Measurements from ENCODE around the gene NGLY1.

Gene NGLY1

DNA sequence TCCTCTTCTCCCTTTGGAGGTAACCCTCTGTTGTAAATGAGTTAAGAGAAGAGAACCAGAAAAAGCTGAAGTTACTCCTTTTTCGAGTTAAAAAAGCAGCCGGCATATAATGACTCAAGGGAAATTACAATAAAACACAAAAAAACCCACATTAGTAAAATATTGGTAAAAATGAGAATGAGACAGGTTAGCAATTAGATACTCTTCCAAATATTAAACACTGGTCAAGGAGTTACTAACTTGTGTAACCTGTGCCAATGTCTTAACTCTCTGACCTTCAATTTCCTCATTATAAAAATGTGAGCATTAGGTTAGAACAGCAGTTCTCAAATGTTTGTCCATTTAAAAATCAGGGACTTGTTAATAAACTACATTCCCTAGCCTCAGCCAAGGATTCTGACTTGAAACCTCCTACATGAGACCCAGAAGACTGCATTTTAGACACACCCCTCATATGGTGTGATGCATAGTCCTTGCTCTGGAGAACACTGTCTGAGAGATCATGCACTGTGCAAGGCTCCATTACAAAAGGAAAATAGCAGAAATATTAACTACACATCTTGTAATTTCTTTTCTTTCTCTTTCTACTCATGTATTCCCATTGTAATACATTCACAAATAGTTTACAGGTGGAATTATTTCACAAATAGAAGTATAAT, 75.8 kb downstream of the NGLY1 start:
- DNase-seq, result no peak

DNA sequence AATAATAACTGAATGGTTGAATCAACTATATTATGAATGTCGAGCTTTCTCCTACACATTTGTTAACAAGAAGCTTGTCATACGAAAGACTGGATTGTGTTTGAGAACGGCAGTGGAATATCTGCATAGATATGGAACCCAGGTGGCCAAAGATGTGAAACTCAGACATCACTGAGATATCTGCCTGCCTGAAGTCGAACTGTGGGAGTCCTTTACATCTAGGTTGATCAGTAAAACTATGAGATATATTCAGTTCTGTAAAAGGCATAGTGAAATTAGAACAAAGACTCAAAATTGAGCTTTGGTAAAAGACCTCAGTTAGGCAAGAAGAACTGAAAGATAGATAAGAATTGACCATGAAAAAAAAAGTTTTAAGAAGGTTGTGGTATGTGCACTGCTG, 77.0 kb downstream of the NGLY1 start:
- no peak for DNase-seq

DNA sequence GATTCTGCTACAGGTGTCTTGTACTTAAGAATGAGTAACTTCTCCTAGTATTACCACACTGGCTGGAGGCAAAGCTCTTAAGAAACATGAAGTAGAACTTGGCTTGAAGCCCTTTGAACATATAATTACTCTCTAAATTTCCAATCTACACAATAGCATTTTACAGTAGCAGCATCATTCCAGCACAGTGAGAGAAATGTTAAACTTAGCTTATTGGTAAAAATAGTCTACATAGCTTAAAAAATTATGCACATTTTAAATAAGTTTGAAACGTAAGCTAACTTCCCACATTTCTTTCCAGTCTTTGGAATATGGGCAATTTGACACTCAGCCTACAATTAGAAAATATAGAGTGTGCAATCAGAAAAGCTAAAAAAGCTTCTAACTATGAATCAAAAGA, 85.7 kb downstream of the NGLY1 start:
- no peak for DNase-seq

DNA sequence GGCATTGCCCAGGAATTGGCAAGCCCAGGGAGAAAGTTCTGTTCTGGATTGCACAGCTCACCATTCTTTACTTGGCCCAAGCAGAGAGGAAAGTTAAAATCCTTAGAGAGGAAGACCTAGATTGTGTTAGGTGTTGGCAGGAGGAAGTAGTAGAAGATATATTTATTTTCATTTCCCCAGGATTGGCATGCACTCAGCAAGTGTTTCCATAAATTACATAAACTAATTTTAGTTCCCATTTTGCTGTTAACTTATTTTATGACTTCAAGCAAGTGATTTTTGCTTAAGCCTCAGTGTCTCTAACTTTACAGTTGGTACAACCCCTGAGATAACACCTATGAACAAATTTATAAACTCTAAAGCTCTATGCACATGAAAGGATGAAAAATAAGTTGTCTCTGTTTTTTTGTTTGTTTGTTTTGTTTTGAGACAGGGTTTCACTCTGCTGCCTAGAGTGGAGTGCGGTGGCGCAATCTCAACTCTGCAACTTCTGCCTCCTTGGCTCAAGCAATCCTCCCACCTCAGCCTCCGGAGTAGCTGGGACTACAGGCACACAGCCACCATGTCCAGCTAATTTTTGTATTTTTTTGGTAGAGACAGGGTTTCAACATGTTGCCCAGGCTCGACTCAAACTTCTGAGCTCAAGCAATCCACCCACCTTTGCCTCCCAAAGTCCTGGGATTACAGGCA, 87.4 kb downstream of the NGLY1 start:
- no peak for DNase-seq

DNA sequence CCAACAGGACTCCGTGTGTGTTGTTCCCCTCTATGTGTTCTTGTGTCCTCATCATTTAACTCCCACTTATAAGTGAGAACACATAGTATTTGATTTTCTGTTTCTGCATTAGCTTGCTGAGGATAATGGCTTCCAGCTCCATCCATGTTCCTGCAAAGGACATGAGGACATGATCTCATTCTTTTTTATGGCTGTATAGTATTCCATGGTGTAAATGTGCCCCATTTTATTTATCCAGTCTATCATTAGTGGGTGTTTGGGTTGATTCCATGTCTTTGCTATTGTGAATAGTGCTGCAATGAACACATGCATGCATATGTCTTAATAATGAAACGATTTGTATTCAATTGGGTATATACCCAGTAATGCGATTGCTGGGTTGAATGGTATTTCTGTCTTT, 90.0 kb downstream of the NGLY1 start:
- DNase-seq, result no peak

DNA sequence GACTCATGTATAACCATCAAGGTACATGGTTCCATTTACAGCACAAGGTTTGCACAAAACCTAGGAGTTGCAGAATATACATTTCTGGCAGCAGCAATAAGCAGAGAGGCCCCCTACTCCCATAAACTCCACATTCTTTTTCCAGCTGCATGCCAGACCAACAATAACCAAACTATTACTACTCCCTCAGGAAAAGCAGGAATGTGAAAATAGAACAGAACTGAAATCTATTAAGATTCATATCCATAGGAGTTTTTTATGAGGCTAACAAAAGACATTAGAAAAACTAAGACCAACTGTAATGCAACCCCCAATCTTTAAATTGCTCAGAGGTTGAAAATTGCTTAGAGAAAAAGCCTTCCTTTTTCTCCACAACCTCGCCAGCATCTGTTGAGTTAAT, 90.9 kb downstream of the NGLY1 start:
- DNase-seq, result no peak

DNA sequence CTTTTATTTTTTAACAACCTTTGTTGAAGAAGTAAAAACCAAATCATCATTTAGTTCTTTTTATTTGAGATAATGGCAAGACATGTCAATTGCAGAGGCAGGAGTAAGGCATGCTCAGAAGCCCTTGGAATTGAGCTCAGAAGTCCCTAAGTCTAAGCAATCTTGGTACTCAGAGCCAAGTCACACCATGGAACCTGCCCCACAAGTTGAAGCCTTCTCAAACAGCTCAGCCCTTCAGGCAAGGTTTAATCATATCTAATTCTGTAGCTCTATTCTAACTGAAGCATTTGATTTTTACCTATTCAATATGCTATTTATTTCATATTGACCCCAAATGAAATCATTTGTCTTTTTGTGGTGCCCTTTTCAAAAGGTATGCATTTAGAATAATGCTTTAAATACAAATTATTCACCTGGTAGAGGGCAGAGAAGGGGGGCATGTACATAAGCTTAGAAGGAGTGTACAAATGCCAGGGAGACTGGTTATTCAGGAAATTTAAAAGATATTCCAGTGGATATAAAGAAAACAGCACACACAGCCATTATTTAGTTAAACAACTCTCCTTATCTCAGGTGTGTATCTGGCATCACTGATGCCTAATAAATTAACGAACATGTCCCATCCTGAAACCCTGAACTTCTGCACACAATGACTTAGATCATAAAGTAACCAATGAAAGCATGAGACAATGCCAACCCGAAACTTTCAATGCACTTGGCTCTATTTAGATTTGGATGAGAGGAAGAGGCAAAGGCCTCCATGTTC, 92.3 kb downstream of the NGLY1 start:
- DNase-seq, result no peak

DNA sequence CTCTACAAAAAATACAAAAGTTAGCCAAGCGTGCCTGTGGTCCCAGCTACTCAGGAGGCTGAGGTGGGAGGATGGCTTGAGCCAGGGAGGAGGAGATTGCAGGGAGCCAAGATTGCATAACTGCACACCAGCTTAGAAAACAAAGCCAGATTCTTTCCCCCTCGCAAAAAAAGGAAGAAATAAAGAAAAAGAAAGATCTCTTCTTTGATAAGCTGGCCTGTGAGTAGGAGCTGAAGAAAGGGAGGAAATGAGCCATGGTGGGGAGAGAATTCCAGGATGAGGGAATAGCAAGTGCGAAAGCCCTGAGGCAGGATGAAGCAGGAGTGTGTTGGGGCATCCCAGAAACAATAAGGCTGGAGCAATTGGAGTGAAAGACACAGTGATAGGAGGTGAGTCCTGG, 94.0 kb downstream of the NGLY1 start:
- DNase-seq, result no peak

DNA sequence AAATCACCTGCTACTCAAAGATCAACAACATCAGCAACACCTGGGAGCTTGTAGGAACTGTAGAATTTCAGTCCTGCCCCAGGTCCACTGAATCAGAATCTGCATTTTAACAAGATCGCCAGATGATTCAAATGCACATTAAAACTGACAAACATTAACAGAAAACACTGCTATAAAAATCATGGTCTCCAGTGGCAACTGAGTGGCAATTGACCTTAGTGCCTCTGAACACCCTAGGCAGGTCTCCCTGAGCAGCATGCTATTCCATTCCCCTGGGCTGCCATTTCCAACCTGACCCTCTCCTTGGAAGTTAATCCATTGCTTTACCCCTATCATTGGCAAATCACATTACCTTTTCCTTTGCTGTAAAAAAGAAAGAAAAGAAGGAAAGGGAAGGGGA, 95.5 kb downstream of the NGLY1 start:
- DNase-seq, result no peak

DNA sequence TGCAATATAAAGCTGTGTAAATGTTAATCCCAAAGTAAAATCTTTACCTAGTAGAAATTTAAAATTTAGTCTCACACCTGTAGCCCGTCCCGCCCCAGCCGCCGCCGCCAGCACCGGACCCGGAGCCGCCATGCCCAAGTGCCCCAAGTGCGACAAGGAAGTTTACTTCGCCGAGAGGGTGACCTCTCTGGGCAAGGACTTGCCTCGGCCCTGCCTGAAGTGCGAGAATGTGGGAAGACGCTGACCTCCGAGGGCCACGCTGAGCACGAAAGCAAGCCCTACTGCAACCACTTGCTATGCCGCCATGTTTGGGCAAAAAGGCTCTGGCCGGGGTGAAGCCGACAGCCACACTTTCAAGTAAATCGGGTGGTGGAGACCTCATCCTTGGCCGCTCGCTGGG, 96.5 kb downstream of the NGLY1 start:
- no peak for DNase-seq

DNA sequence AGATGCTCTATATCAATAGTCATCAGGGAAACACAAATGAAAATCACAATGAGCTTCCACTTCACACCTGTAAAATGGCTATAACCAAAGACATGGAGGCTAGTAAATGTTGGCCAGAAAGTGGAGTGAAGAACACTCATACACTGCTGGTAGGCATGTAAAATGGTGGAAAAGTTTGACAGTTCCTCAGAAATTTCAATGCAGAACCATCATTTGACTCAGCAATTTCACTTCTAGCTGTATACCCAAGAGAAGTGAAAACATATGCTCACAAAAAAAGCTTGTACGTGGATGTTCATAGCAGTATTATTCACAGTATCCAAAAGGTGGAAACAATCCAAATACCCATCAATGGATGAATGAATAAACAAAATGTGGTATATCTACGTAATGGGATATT, 99.4 kb downstream of the NGLY1 start:
- DNase-seq, result no peak

DNA sequence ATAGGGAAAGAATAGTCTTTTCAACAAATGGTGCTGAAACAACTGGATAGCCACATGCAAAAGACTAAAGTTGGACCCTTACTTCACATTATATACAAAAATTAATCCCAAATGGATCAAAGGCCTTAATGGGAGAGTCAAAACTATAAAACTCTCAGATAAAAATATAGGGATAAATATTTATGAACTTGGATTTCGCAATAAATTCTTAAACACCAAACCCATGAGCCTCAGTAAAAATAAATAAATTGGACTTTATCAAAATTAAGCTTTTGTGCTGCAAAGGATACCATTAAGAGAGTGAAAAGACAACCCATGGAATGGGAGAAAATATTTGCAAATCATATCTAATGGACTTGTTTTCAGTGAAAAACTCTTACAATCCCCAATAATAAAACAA, 99.8 kb downstream of the NGLY1 start:
- DNase-seq, result no peak

DNA sequence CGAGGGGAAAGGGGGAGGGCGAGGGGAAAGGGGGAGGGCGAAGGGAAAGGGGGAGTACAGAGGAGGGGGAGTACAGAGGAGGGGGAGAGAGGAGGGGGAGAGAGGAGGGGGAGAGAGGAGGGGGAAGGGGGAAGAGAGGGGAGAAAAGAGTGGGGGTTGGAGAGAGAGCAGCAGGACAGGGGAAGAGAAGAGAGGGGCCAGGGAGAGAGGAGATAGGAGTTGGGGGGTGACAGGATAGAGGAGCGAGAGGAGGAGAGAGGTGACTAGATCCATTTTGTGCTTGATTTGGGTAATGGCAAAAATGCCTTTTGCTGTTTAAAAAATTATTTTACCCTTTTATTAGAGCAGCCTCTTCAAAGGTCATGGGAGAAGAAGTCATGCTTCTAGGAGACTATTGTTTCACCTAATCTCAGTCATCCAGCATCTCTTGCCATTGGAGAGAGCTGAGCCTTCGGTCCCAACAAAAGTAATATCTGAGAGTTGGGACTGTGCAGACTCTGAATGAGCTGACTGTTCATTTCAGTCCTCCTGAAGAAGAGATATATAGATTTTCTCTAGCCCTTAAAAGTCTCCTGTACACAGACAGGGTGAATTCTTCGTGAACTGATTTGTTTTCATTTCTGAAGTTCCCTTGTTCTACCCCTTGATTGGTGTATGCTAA, 103.5 kb downstream of the NGLY1 start:
- DNase-seq, result no peak

DNA sequence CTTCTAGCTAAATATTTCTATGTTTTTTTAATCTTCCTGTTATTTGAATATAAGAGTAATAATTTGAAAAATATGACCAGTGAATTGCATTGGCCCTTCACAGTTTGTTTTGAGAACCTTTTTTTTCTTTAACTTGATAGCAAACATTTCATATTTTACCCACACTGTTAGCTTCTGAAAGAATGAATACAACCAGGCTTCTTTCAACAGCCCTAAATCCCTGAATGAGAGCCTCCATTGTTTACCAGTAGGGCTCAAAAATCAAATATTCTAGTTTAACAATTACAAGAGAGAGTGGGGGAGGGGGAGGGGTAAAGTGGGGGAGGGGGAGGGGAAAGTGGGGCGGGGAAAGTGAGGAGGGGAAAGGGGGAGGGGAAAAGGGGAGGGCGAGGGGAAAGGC, 104.1 kb downstream of the NGLY1 start:
- no peak for DNase-seq

DNA sequence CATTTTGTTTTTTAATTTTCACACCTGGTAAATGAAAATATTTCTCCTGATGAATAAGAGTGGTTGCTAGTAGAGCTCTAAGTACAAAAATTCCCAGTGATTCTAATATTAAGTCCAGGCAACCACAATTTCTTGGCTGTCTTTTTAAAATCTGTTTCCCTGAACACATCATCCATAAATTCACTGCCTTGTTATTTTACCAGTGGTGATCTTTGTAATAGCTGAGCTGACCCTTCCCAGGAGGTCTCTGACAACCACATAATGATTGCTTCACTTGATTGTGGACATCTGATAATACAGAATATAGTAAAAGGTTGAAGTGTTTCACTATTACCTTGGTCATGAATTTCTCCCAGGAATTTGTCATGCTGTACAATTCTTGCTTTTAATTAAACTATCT, 104.7 kb downstream of the NGLY1 start:
- DNase-seq, result no peak

DNA sequence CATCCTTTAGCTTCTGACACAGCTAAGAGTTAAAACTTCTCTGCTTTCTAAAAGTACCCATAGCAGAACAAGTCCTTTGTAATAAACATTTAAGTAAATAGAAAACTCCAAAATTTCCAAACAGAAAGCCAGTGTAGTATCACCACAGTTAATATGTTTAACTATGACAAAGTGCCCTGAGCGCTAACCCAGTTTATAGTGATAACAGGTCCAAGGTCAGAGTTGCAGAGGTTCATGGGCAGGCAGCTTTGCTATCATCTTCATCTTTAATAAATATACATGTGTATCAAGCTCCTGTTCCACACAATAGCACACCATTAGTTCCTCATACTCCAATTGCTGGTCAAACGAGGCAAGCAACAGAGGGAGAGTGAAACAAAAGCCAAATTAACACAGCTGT, 106.1 kb downstream of the NGLY1 start:
- no peak for DNase-seq

DNA sequence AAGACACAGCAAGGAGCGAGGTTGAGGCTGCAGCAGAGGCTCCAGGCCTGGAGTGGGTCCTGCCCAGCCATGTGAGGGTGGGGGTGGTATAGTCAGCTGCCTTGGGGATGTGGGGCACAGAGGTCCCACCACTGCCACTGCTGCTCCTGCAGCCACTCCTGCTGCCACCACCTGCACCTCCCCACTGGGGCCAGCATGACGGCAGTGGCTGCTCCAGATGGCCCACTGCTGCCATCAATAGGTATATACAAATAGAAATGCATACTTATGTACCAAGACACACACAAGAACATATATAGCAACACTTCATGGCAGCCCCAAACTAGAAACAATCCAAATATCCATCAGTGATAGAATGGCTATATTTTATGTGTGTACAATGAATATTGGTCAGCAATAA, 108.6 kb downstream of the NGLY1 start:
- DNase-seq, result no peak

DNA sequence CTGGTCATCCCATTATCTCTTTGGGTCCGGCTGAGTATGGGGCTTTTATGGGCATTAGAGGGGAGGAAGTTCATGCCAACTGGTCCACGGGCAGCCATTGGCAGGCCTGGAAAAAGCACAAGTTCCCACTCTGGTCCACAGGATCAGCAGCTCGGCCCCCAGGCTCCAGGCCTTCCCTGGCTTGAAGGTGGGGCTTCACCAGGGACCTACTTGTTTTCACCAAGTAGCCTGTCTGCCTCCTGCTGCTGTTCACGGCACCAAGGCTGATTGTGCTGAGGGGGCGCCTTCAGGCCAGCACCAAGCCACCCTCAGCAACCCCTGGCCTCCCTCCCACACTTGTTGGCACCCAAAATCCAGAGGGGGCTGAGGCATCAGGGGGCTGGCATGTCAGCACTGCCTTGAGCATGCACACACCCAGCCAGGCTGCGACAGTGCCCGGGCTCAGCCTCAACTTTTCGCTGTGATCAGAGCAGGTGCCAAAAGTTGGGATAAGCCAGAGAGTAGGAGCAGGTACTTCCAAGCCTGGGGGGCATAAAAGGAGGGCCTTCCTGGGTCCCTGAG, 109.4 kb downstream of the NGLY1 start:
- DNase-seq, result no peak
